HL-60 (cell line): ENCODE results near the gene OSBPL5.

Source experiments
- GABPA ChIP-seq: IDR thresholded peaks from 2 replicates; pipeline ENCODE4 v1.6.1; 2012; ENCODE audit warnings: low read depth
- POLR2AphosphoS5 ChIP-seq: IDR thresholded peaks from 2 replicates; pipeline ENCODE4 v1.6.1; 2012; ENCODE audit warnings: low read depth
- TF ChIP-seq, protein P1 (sequence below): IDR thresholded peaks from one replicate; pipeline ENCODE4 v1.5.1; 2011; ENCODE audit warnings: low read length, control low read depth, inconsistent platforms; ENCODE audit not compliant: insufficient read depth
- TF ChIP-seq, protein P2 (sequence below): IDR thresholded peaks from 2 replicates; pipeline ENCODE4 v1.6.1; 2012; ENCODE audit warnings: low read depth; ENCODE audit not compliant: insufficient replicate concordance

GRCh38 chr11:3204141-3205015 is 39.3 kb upstream of the OSBPL5 start:
- TF ChIP-seq, protein P1, sequence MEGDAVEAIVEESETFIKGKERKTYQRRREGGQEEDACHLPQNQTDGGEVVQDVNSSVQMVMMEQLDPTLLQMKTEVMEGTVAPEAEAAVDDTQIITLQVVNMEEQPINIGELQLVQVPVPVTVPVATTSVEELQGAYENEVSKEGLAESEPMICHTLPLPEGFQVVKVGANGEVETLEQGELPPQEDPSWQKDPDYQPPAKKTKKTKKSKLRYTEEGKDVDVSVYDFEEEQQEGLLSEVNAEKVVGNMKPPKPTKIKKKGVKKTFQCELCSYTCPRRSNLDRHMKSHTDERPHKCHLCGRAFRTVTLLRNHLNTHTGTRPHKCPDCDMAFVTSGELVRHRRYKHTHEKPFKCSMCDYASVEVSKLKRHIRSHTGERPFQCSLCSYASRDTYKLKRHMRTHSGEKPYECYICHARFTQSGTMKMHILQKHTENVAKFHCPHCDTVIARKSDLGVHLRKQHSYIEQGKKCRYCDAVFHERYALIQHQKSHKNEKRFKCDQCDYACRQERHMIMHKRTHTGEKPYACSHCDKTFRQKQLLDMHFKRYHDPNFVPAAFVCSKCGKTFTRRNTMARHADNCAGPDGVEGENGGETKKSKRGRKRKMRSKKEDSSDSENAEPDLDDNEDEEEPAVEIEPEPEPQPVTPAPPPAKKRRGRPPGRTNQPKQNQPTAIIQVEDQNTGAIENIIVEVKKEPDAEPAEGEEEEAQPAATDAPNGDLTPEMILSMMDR = no peak
- TF ChIP-seq POLR2AphosphoS5 (no peak), GABPA (no peak)
- TF ChIP-seq, protein P2, sequence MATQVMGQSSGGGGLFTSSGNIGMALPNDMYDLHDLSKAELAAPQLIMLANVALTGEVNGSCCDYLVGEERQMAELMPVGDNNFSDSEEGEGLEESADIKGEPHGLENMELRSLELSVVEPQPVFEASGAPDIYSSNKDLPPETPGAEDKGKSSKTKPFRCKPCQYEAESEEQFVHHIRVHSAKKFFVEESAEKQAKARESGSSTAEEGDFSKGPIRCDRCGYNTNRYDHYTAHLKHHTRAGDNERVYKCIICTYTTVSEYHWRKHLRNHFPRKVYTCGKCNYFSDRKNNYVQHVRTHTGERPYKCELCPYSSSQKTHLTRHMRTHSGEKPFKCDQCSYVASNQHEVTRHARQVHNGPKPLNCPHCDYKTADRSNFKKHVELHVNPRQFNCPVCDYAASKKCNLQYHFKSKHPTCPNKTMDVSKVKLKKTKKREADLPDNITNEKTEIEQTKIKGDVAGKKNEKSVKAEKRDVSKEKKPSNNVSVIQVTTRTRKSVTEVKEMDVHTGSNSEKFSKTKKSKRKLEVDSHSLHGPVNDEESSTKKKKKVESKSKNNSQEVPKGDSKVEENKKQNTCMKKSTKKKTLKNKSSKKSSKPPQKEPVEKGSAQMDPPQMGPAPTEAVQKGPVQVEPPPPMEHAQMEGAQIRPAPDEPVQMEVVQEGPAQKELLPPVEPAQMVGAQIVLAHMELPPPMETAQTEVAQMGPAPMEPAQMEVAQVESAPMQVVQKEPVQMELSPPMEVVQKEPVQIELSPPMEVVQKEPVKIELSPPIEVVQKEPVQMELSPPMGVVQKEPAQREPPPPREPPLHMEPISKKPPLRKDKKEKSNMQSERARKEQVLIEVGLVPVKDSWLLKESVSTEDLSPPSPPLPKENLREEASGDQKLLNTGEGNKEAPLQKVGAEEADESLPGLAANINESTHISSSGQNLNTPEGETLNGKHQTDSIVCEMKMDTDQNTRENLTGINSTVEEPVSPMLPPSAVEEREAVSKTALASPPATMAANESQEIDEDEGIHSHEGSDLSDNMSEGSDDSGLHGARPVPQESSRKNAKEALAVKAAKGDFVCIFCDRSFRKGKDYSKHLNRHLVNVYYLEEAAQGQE = no peak
